ENCODE data around the gene DLG2. TPM values are rescaled to one million over a fixed set of nuclear protein-coding genes. Genes with fewer than 3 reads are reported as not detected.

DLG2 gene
- total and polyA plus RNA-seq, 2 of the 8 experiments (the other 6 are each of a cell fraction or from before 2014, with no cell fraction given): 1.7 to 14.3 TPM

- TF ChIP-seq, protein P1, sequence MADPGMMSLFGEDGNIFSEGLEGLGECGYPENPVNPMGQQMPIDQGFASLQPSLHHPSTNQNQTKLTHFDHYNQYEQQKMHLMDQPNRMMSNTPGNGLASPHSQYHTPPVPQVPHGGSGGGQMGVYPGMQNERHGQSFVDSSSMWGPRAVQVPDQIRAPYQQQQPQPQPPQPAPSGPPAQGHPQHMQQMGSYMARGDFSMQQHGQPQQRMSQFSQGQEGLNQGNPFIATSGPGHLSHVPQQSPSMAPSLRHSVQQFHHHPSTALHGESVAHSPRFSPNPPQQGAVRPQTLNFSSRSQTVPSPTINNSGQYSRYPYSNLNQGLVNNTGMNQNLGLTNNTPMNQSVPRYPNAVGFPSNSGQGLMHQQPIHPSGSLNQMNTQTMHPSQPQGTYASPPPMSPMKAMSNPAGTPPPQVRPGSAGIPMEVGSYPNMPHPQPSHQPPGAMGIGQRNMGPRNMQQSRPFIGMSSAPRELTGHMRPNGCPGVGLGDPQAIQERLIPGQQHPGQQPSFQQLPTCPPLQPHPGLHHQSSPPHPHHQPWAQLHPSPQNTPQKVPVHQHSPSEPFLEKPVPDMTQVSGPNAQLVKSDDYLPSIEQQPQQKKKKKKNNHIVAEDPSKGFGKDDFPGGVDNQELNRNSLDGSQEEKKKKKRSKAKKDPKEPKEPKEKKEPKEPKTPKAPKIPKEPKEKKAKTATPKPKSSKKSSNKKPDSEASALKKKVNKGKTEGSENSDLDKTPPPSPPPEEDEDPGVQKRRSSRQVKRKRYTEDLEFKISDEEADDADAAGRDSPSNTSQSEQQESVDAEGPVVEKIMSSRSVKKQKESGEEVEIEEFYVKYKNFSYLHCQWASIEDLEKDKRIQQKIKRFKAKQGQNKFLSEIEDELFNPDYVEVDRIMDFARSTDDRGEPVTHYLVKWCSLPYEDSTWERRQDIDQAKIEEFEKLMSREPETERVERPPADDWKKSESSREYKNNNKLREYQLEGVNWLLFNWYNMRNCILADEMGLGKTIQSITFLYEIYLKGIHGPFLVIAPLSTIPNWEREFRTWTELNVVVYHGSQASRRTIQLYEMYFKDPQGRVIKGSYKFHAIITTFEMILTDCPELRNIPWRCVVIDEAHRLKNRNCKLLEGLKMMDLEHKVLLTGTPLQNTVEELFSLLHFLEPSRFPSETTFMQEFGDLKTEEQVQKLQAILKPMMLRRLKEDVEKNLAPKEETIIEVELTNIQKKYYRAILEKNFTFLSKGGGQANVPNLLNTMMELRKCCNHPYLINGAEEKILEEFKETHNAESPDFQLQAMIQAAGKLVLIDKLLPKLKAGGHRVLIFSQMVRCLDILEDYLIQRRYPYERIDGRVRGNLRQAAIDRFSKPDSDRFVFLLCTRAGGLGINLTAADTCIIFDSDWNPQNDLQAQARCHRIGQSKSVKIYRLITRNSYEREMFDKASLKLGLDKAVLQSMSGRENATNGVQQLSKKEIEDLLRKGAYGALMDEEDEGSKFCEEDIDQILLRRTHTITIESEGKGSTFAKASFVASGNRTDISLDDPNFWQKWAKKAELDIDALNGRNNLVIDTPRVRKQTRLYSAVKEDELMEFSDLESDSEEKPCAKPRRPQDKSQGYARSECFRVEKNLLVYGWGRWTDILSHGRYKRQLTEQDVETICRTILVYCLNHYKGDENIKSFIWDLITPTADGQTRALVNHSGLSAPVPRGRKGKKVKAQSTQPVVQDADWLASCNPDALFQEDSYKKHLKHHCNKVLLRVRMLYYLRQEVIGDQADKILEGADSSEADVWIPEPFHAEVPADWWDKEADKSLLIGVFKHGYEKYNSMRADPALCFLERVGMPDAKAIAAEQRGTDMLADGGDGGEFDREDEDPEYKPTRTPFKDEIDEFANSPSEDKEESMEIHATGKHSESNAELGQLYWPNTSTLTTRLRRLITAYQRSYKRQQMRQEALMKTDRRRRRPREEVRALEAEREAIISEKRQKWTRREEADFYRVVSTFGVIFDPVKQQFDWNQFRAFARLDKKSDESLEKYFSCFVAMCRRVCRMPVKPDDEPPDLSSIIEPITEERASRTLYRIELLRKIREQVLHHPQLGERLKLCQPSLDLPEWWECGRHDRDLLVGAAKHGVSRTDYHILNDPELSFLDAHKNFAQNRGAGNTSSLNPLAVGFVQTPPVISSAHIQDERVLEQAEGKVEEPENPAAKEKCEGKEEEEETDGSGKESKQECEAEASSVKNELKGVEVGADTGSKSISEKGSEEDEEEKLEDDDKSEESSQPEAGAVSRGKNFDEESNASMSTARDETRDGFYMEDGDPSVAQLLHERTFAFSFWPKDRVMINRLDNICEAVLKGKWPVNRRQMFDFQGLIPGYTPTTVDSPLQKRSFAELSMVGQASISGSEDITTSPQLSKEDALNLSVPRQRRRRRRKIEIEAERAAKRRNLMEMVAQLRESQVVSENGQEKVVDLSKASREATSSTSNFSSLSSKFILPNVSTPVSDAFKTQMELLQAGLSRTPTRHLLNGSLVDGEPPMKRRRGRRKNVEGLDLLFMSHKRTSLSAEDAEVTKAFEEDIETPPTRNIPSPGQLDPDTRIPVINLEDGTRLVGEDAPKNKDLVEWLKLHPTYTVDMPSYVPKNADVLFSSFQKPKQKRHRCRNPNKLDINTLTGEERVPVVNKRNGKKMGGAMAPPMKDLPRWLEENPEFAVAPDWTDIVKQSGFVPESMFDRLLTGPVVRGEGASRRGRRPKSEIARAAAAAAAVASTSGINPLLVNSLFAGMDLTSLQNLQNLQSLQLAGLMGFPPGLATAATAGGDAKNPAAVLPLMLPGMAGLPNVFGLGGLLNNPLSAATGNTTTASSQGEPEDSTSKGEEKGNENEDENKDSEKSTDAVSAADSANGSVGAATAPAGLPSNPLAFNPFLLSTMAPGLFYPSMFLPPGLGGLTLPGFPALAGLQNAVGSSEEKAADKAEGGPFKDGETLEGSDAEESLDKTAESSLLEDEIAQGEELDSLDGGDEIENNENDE (IDR thresholded peaks at IDR 0.05; ENCODE audit: insufficient replicate concordance, low read length): no peak
- TF ChIP-seq SAP30 (IDR thresholded peaks at IDR 0.05; ENCODE audit: insufficient read depth, insufficient replicate concordance, low read length) (no peak), POLR2AphosphoS5 (IDR thresholded peaks at IDR 0.05; ENCODE audit: low read depth, low read length) (no peak), HDAC6 (IDR thresholded peaks at IDR 0.05; ENCODE audit: low read depth, low read length) (no peak)
Measured at GRCh38 chr11:84022201-84022600, 1604.9 kb downstream of the DLG2 start (continued).
